Activated T-cell treated with anti-CD3 and anti-CD28 coated beads for 1 hour (primary cell): ENCODE results near the gene EXD3.
A peak's percentile ranks its signal among the peaks of the same experiment; 100 is the strongest.
"Not testable (repeated sequence)": the region's sequence is repeated elsewhere in the genome, so short reads cannot be mapped to it uniquely, and the experiment has no call there.

Experiments
- DNase-seq: peaks from one replicate; pipeline ENCODE4 v3.0.0-alpha.2; 2020; ENCODE audit warnings: low read depth

EXD3 gene

GRCh38 chr9:137459152-137459600 is 36.2 kb upstream of the EXD3 start, which contains the start of gene NSMF:
Gene NSMF, minus strand, starts transcription at chr9:137459334. Its CDS starts 232 bp downstream, at chr9:137459102.
- DNase-seq = peak; percentile 94

- no peak for DNase-seq
Observed at GRCh38 chr9:137458194-137459151, 35.5 kb upstream of the EXD3 start.

- DNase-seq = no peak
Observed at GRCh38 chr9:137457406-137458193, 34.6 kb upstream of the EXD3 start.

GRCh38 chr9:137456864-137457405 is 34.0 kb upstream of the EXD3 start:
- DNase-seq = no peak

- no peak for DNase-seq
Observed at GRCh38 chr9:137456061-137456863, 33.3 kb upstream of the EXD3 start.

GRCh38 chr9:137455359-137455991 is 32.5 kb upstream of the EXD3 start:
- no peak for DNase-seq

- DNase-seq = no peak
Observed at GRCh38 chr9:137454597-137455358, 31.8 kb upstream of the EXD3 start.

- no peak for DNase-seq
Observed at GRCh38 chr9:137454145-137454596, 31.2 kb upstream of the EXD3 start.

- DNase-seq = peak; percentile 46
Observed at GRCh38 chr9:137453643-137454081, 30.7 kb upstream of the EXD3 start.

GRCh38 chr9:137452761-137453642 is 30.0 kb upstream of the EXD3 start:
- DNase-seq = no peak

GRCh38 chr9:137452006-137452760 is 29.2 kb upstream of the EXD3 start:
- no peak for DNase-seq

- not testable (repeated sequence) for DNase-seq
Observed at GRCh38 chr9:137451264-137452005, 28.5 kb upstream of the EXD3 start.

- not testable (repeated sequence) for DNase-seq
Observed at GRCh38 chr9:137450539-137451222, 27.7 kb upstream of the EXD3 start.

GRCh38 chr9:137449931-137450538 is 27.1 kb upstream of the EXD3 start:
- DNase-seq = no peak

GRCh38 chr9:137449081-137449844 is 26.3 kb upstream of the EXD3 start:
- no peak for DNase-seq

GRCh38 chr9:137448602-137448962 is 25.6 kb upstream of the EXD3 start:
- DNase-seq = no peak
